PFSK-1 (cell line): ENCODE results near the gene PDPK1.

Experiments
- FOXP2 ChIP-seq: optimal IDR thresholded peaks from 2 replicates; pipeline ENCODE3; 2011; ENCODE audit warnings: borderline replicate concordance, control low read depth, inconsistent platforms; ENCODE audit not compliant: insufficient read depth; ENCODE audit errors: extremely low read length, extremely low read depth
- POLR2AphosphoS5 ChIP-seq: IDR thresholded peaks from 2 replicates; pipeline ENCODE4 v1.6.1; 2012; ENCODE audit warnings: low read depth, mild to moderate bottlenecking, control low read depth, low read length, moderate library complexity
- REST ChIP-seq, 2 experiments: IDR thresholded peaks; 2 replicates each; pipeline versions ENCODE4 v1.6.1 to v1.8.0; 2011 to 2012; ENCODE audit warnings: low read depth in 2 of 2, low read length in 2 of 2, control low read depth in 1 of 2, inconsistent platforms in 1 of 2, mild to moderate bottlenecking in 1 of 2, moderate library complexity in 1 of 2; ENCODE audit not compliant: insufficient read depth in 1 of 2
- SIN3A ChIP-seq: IDR thresholded peaks from 2 replicates; pipeline ENCODE4 v1.6.1; 2012; ENCODE audit warnings: mild to moderate bottlenecking, low read length, moderate library complexity, borderline replicate concordance; ENCODE audit not compliant: insufficient read depth
- TAF1 ChIP-seq: IDR thresholded peaks from 2 replicates; pipeline ENCODE4 v1.6.1; 2012; ENCODE audit warnings: low read length, control low read depth, borderline replicate concordance; ENCODE audit not compliant: insufficient read depth

The PDPK1 gene

DNA sequence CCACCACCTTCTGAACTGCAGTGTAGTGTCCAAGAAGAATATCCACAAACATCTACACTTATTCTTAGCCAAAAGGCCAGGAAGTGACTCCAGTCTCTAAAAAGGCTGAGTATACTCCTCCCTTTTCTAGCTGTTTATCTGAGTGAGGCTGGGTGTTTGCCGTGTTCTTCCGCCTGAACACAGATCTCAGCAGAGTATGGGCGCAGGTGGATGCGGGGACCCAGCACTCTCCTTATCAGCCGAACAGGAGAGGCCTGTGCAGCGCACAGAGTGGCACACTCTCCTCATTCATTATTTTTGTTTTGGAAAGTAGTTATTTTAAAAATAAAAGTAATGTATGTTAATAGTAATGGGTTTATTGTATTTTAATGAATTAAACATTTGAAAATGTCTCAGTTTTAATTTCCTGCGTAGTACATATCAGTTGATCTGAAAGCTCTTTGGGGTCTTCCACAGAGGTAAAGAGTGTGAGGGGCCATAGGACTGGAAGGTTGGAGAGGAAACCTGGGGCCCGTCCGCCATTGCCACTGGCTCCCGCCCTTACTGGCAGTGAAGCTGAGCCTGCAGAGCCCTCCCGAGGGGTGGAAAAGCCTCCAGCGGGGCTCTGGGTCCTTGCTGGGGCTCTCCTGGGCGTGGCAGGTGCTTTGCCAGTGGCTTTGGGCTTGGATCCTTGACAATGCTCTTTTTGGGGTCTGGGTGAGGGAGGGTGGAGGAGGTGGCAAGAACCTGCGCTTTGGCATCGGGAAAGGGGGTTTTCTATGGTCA, 53.8 kb downstream of the PDPK1 start:
- no peak for TF ChIP-seq POLR2AphosphoS5
- TF ChIP-seq FOXP2, result no peak
- no peak for TF ChIP-seq SIN3A
- TF ChIP-seq REST (IDR thresholded peaks at IDR 0.05; ENCODE audit: insufficient read depth in 1 of 2, low read depth in 2 of 2, low read length in 2 of 2), result no peak
- no peak for TF ChIP-seq TAF1

DNA sequence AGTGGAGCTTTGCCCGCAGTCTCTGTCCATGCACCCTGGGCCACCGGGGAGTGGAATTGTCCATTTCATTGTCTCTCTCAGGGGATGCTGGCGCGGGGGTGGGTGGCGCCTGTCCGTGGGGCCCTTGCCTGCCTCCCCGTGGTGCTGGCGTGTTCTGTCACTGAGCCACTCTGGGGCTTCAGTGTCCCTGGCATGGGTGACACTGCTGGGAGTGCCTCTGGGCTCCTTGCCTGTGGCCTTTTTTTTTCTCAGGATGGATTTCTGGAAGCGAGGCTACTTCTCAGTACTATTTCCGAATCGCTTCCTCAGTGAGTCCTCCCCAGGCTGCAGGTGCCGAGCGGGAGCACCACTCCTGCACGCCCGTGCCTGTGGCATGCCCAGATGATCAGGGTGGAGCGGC, 55.0 kb downstream of the PDPK1 start:
- TF ChIP-seq SIN3A, result no peak

DNA sequence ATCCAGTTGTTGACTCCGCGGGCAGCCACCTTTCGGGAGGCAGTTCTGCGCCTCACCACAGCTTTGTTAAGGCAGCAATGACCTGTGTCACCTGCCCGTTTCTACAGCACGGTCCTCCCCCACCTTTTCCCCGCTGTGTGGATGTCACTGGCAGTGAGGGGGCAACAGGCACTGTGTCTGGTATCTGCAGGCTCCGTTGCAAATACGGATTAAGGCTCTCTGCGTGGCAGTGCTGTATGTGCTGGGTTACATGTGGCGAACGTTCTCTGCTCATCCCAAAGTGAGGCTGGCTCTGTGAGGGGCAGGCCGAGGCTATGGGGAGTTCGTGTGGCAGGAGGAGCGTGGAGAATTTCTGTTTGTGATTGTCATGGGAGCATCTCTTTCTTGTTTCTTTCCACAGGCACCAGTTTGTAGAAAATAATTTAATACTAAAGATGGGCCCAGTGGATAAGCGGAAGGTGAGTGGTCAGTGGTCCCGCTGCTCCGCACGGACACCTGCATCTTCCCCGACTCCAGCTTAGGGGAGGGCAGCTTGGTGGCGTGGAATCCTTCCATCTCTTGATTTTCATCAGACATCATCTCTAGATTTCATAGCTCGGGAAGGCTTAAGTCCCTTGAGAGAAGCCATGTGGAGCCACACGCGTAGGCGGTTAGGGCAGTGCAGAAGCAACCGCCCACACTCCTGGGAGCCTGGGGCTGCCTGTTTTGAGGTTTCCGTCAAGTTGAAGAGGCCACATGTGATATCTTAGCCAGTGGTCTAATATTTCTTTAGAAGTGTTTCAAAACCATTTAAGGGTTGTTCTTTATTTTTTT, 57.8 kb downstream of the PDPK1 start:
- TF ChIP-seq TAF1, result no peak
- TF ChIP-seq POLR2AphosphoS5, result no peak

GRCh38 chr16:2596747-2597559, 59.1 kb downstream of the PDPK1 start:
- no peak for TF ChIP-seq FOXP2
- no peak for TF ChIP-seq SIN3A
- no peak for TF ChIP-seq TAF1
- TF ChIP-seq POLR2AphosphoS5, result no peak
- TF ChIP-seq REST (IDR thresholded peaks at IDR 0.05; ENCODE audit: insufficient read depth in 1 of 2, low read depth in 2 of 2, low read length in 2 of 2), result no peak

GRCh38 chr16:2597560-2597902, 59.7 kb downstream of the PDPK1 start:
- TF ChIP-seq REST (IDR thresholded peaks at IDR 0.05; ENCODE audit: insufficient read depth in 1 of 2, low read depth in 2 of 2, low read length in 2 of 2) (no peak), POLR2AphosphoS5 (no peak), FOXP2 (no peak), TAF1 (no peak), SIN3A (no peak)
